DLD1 (cell line): Measurements from ENCODE around the gene SERPINH1.

ENCODE experiments used
- in situ Hi-C: cut with HindIII; loops from 2 replicates; pipeline ENCODE4 v1.10.0; 2017; ENCODE audit warnings: low sequenced_read_pairs

The SERPINH1 gene

DNA sequence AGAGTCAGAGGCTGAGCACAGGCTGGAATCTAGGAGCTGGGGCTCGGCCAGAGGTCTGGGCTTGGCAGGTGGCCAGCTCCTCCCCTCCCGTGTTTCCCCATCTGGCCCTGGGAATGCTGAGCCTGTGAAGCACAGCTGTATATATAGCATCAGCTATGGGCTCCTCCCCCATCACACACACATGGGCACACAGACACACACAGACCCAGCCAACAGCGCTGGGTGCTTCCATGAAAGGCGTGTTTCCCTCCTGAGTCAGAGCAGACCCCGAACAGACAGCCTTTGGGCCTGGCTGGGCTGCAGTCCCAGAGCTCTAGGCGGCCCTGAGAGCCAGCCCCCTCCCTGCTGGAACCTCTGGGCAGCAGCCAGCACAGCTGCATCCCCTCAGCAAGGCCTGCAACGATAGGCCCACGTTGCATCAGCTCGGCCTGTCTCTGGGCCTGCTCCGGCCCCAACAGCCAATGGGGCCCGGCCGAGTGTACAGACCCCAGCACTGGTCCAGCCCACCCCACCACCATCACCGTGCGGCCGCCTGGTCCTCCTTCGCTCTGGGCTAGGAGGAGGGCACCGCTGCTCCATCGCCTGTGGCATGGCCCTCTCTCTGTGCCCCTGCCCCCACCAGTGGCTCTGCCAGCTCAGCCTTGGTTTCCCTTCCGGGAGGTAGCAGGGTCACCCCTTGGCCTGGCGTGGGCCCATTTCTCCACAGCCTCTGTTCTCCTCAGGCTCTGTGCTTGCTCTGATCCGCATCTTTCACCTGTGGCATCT lies 7.6 kb upstream of the SERPINH1 start:
- in situ Hi-C loops, result no loop called here

GRCh38 chr11:75555079-75555811 lies 6.8 kb upstream of the SERPINH1 start:
- in situ Hi-C loops, result no loop called here

- in situ Hi-C loops, result no loop called here
Measured at GRCh38 chr11:75556275-75556674, 5.8 kb upstream of the SERPINH1 start.

GRCh38 chr11:75557666-75558494 lies 4.2 kb upstream of the SERPINH1 start:
- in situ Hi-C loops, result no loop called here

DNA sequence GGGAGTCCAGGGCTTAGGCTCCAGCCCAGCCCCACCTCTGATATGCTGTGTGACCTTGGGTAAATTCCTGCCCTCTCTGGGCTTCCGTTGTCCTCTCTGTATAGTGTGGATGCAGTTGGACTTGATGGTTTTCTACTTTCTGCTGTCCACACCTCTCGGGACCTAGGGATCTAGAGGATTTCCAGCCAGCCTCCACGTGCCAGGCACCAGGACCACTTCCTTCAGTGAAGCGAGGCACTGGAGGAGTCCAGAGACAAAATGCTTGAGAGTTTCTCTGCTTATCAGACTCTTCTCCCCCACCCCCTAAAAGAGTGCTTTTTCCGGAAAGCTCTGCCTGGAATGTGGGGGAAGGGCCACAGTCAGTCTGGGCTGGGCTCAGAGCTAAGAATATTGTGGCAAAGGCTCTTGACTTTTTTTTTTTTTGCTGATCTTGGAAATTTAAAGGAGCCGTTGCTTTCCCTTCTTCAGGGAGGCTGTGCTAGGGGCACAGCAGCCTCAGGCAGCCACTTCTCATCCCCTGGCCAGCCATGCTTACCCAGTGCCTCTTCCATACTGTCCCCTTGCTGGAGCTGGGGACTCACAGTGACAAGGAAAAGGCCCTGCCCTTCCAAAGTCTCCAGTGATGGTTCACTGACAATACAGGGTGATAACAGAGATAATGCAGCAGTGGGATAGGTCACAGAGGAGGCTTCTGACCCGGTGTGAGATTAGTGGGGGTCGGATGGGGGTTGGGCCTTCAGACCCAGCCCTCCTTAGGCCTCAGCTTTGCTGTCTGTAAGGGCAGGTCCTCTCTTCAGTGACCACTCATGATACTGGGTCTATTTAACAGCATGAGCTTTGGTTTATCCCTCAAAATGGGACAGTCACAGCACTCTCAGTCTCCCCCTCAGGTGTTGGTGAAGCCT lies 2.9 kb upstream of the SERPINH1 start:
- in situ Hi-C loops, result no loop called here

GRCh38 chr11:75560644-75561043 lies 1.4 kb upstream of the SERPINH1 start:
- in situ Hi-C loops, result no loop called here

DNA sequence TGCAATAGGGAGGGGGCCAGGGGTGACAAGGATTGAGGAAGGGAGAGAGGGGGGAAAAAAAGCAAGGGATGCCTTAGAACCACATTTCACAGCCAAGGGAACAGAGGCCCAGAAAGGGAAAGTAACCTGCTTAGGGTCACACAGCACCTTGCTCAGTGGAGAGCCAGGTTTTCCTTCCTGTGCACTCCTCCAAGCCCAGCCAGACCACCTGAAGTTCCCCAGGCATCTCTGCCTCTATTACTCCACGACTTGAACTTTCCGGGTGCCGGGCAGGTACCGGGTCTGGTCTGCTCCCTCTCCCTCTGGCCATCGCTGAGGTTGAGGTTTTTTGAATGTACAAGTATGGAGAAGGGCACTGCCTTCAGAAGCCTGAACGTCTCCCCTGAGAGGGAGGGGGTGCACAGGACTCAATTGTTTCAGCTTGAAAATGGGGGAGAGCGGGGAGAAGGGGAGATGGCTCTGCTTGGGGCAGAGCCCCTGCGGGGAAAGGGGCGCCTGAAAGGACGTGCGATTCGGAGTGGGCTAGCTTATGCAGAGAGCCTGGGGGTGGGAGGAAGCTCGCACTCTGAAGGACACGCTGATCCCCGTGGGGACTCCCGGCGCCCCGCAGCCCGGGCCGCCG lies 516 bp upstream of the SERPINH1 start:
- in situ Hi-C loops, result no loop called here

GRCh38 chr11:75562836-75563484 lies 907 bp downstream of the SERPINH1 start:
- in situ Hi-C loops, result no loop called here

GRCh38 chr11:75563501-75563977 lies 1.5 kb downstream of the SERPINH1 start:
- in situ Hi-C loops, result no loop called here

GRCh38 chr11:75563978-75564552 lies 2.0 kb downstream of the SERPINH1 start:
- in situ Hi-C loops, result no loop called here

DNA sequence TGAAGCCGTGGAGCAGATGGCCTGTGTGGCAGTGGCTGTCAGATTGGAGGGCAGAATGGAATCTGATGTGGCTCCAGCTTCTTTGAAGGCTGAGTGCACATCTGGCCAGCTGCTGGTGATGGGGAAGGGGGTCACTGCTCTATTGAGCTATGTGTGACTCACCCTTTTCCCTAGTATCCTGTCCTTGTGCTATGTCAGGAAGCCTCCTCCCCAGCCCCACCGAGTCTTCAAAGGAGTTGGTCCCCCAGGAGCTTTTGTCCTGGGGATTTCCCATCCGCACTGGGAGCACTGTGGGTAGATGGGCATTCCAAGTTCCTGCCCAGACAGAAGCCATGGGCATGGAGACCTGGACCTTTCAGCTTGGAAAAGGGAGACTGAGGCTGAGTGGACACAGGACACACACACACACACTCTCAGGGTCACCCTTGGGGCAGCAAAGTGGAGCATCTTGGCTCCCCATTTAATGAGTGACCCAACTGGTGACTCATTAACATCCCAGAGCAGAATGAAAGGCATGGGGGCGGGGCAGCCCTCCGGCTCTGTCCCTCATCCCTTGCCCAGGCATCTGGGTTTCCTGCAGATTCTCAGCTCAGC lies 3.3 kb downstream of the SERPINH1 start:
- in situ Hi-C loops, result no loop called here

DNA sequence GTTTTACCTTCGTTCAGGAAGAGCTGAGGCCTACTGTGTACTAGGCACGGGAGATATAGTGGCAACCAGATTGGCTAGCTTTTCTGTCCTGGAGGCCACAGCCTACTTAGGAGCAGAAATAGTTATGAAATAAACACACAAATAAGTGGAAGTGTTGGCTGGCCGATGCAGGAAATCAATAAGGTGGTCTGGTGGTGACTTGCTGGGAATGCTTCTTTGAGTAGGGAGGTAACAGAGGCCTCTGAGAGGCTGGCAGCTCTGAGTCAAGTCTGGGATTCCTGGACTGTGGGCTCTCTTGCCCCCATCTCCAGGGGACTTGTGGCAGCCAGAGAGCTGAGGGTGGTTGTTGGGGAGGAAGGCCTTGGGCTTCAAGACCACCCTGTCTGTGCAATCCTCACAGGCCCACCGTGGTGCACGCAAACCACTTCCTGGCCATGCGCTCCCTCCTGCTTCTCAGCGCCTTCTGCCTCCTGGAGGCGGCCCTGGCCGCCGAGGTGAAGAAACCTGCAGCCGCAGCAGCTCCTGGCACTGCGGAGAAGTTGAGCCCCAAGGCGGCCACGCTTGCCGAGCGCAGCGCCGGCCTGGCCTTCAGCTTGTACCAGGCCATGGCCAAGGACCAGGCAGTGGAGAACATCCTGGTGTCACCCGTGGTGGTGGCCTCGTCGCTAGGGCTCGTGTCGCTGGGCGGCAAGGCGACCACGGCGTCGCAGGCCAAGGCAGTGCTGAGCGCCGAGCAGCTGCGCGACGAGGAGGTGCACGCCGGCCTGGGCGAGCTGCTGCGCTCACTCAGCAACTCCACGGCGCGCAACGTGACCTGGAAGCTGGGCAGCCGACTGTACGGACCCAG lies 4.1 kb downstream of the SERPINH1 start:
- in situ Hi-C loops, result no loop called here

DNA sequence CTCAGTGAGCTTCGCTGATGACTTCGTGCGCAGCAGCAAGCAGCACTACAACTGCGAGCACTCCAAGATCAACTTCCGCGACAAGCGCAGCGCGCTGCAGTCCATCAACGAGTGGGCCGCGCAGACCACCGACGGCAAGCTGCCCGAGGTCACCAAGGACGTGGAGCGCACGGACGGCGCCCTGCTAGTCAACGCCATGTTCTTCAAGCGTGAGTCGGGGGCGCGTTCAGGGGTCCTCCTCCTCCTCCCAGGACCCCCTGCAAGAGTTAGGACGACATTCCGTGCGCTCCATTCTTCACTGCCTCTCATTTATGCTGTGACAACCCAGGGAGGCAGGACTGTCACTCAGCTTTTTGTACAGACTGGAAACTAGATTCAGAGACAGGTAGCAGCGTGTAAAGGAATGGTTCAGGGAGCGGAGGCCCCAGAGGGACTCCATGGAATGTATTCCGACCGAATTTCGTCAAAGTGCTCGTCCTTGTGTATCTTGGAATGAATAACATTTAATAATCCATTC lies 4.8 kb downstream of the SERPINH1 start:
- in situ Hi-C loops, result no loop called here

DNA sequence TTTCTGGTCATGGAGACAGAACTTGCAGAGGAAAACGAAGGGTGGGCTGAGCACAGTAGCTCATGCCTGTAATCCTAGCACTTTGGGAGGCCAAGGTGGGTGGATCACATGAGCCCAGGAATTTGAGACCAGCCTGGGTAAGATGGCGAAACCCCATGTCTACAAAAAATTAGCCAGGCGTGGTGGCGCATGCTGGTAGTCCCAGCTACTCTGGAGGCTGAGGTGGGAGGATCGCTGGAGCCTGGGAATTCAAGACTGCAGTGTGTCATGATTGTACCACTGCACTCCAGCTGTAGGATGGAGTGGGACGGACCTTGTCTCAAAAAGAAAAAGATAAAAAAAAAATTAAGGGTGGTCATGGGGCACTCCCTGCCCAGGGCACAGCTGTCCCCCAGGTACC lies 5.9 kb downstream of the SERPINH1 start:
- in situ Hi-C loops, result no loop called here

- in situ Hi-C loops, result no loop called here
Measured at GRCh38 chr11:75568616-75569219, 6.7 kb downstream of the SERPINH1 start.

GRCh38 chr11:75570559-75571139 lies 8.6 kb downstream of the SERPINH1 start:
- in situ Hi-C loops, result no loop called here

GRCh38 chr11:75571625-75572024 lies 9.6 kb downstream of the SERPINH1 start:
- in situ Hi-C loops, result no loop called here
